ENCODE measurements around the gene MDFIC.

The MDFIC gene

GRCh38 chr7:114917211-114917839, 4.6 kb upstream of the MDFIC start:
- Mint-ChIP-seq H3K36me3 (peaks cover 25% of the 10 kb centered on the region), H3K4me3 (no peak overlapping the region), H3K9me3 (peaks cover 6% of the 10 kb centered on the region), H3K27ac (peak overlapping the region; percentile 93), H3K4me1 (peaks cover 71% of the 10 kb centered on the region)
- no peak for ATAC-seq
- no peak for DNase-seq (ENCODE audit: low spot score in 2 of 2)

GRCh38 chr7:114919587-114919986, 2.3 kb upstream of the MDFIC start:
- Mint-ChIP-seq H3K4me3 (no peak overlapping the region), H3K36me3 (peaks cover 42% of the 10 kb centered on the region), H3K9me3 (peaks cover 1% of the 10 kb centered on the region), H3K27ac (peak overlapping the region; percentile 93), H3K4me1 (peaks cover 67% of the 10 kb centered on the region)
- DNase-seq (ENCODE audit: low spot score in 2 of 2) (no peak), ATAC-seq (peak; percentile 36)

- Mint-ChIP-seq H3K36me3 (peaks cover 44% of the 10 kb centered on the region), H3K4me3 (no peak overlapping the region), H3K27ac (peak overlapping the region; percentile 99), H3K9me3 (no peaks in the 10 kb centered on the region), H3K4me1 (peaks cover 59% of the 10 kb centered on the region)
- DNase-seq (ENCODE audit: low spot score in 2 of 2) (no peak), ATAC-seq (peak; percentile 55)
Measured at GRCh38 chr7:114921631-114922025, 266 bp upstream of the MDFIC start.

- Mint-ChIP-seq H3K27ac (peak overlapping the region; percentile 99), H3K4me3 (no peak overlapping the region), H3K36me3 (peaks cover 48% of the 10 kb centered on the region), H3K4me1 (peaks cover 49% of the 10 kb centered on the region), H3K9me3 (no peaks in the 10 kb centered on the region)
- peak; percentile 54 for ATAC-seq
- DNase-seq (ENCODE audit: low spot score in 2 of 2), result peak; percentile 44 to 78
Measured at GRCh38 chr7:114922652-114923402, 933 bp downstream of the MDFIC start.

GRCh38 chr7:114923403-114923713, 1.5 kb downstream of the MDFIC start:
- no peak overlapping the region for H3K4me3 Mint-ChIP-seq
- DNase-seq (ENCODE audit: low spot score in 2 of 2) (no peak), ATAC-seq (no peak)
- no peaks in the 10 kb centered on the region for H3K9me3 Mint-ChIP-seq
- peak overlapping the region; percentile 99 for H3K27ac Mint-ChIP-seq
- H3K36me3 Mint-ChIP-seq, result peaks cover 48% of the 10 kb centered on the region
- H3K4me1 Mint-ChIP-seq, result peaks cover 43% of the 10 kb centered on the region

- H3K9me3 Mint-ChIP-seq, result no peaks in the 10 kb centered on the region
- H3K4me1 Mint-ChIP-seq, result peaks cover 35% of the 10 kb centered on the region
- peak; percentile 42 for ATAC-seq
- no peak for DNase-seq (ENCODE audit: low spot score in 2 of 2)
- H3K36me3 Mint-ChIP-seq, result peaks cover 48% of the 10 kb centered on the region
- H3K27ac Mint-ChIP-seq, result peak overlapping the region; percentile 99
- no peak overlapping the region for H3K4me3 Mint-ChIP-seq
Measured at GRCh38 chr7:114924038-114924712, 2.3 kb downstream of the MDFIC start.

- H3K4me3 Mint-ChIP-seq, result no peak overlapping the region
Measured at GRCh38 chr7:114925434-114925833, 3.5 kb downstream of the MDFIC start.

GRCh38 chr7:114928060-114928459, 6.2 kb downstream of the MDFIC start:
- H3K36me3 Mint-ChIP-seq, result peaks cover 41% of the 10 kb centered on the region
- no peak overlapping the region for H3K27ac Mint-ChIP-seq
- ATAC-seq (peak; percentile 9), DNase-seq (ENCODE audit: low spot score in 2 of 2) (no peak)
- H3K4me3 Mint-ChIP-seq, result no peak overlapping the region
- no peaks in the 10 kb centered on the region for H3K9me3 Mint-ChIP-seq
- peaks cover 31% of the 10 kb centered on the region for H3K4me1 Mint-ChIP-seq

More at GRCh38 chr7:114925434-114925833, 3.5 kb downstream of the MDFIC start:
- no peaks in the 10 kb centered on the region for H3K9me3 Mint-ChIP-seq
- peaks cover 47% of the 10 kb centered on the region for H3K36me3 Mint-ChIP-seq
- no peak for DNase-seq (ENCODE audit: low spot score in 2 of 2)
- ATAC-seq, result no peak
- peaks cover 23% of the 10 kb centered on the region for H3K4me1 Mint-ChIP-seq
- peak overlapping the region; percentile 88 for H3K27ac Mint-ChIP-seq

- Mint-ChIP-seq H3K4me1 (peaks cover 46% of the 10 kb centered on the region), H3K27ac (no peak overlapping the region), H3K4me3 (no peak overlapping the region), H3K36me3 (peaks cover 38% of the 10 kb centered on the region), H3K9me3 (no peaks in the 10 kb centered on the region)
- ATAC-seq (no peak), DNase-seq (ENCODE audit: low spot score in 2 of 2) (no peak)
Measured at GRCh38 chr7:114929570-114929969, 7.7 kb downstream of the MDFIC start.

- H3K9me3 Mint-ChIP-seq, result no peaks in the 10 kb centered on the region
- H3K4me1 Mint-ChIP-seq, result peaks cover 49% of the 10 kb centered on the region
- no peak overlapping the region for H3K27ac Mint-ChIP-seq
- no peak for ATAC-seq
- H3K4me3 Mint-ChIP-seq, result no peak overlapping the region
- H3K36me3 Mint-ChIP-seq, result peaks cover 36% of the 10 kb centered on the region
- no peak for DNase-seq (ENCODE audit: low spot score in 2 of 2)
Measured at GRCh38 chr7:114930107-114930661, 8.3 kb downstream of the MDFIC start.

GRCh38 chr7:114930829-114931655, 9.1 kb downstream of the MDFIC start:
- no peak overlapping the region for H3K4me3 Mint-ChIP-seq
- DNase-seq (ENCODE audit: low spot score in 2 of 2) (no peak), ATAC-seq (peak; percentile 71)
- H3K9me3 Mint-ChIP-seq, result no peaks in the 10 kb centered on the region
- H3K36me3 Mint-ChIP-seq, result peaks cover 32% of the 10 kb centered on the region
- H3K27ac Mint-ChIP-seq, result peak overlapping the region; percentile 92
- peaks cover 53% of the 10 kb centered on the region for H3K4me1 Mint-ChIP-seq

GRCh38 chr7:114931656-114932011, 9.7 kb downstream of the MDFIC start:
- peaks cover 30% of the 10 kb centered on the region for H3K36me3 Mint-ChIP-seq
- peak overlapping the region; percentile 92 for H3K27ac Mint-ChIP-seq
- DNase-seq (ENCODE audit: low spot score in 2 of 2) (no peak), ATAC-seq (peak; percentile 85)
- peaks cover 55% of the 10 kb centered on the region for H3K4me1 Mint-ChIP-seq
- H3K4me3 Mint-ChIP-seq, result no peak overlapping the region
- no peaks in the 10 kb centered on the region for H3K9me3 Mint-ChIP-seq

GRCh38 chr7:114932991-114933390, 11.1 kb downstream of the MDFIC start:
- Mint-ChIP-seq H3K27ac (peak overlapping the region; percentile 92), H3K9me3 (no peaks in the 10 kb centered on the region), H3K36me3 (peaks cover 25% of the 10 kb centered on the region), H3K4me3 (no peak overlapping the region), H3K4me1 (peaks cover 60% of the 10 kb centered on the region)
- ATAC-seq (no peak), DNase-seq (ENCODE audit: low spot score in 2 of 2) (no peak)

GRCh38 chr7:114933658-114934057, 11.8 kb downstream of the MDFIC start:
- peaks cover 60% of the 10 kb centered on the region for H3K4me1 Mint-ChIP-seq
- peak overlapping the region; percentile 18 for H3K27ac Mint-ChIP-seq
- H3K9me3 Mint-ChIP-seq, result no peaks in the 10 kb centered on the region
- no peak for ATAC-seq
- no peak overlapping the region for H3K4me3 Mint-ChIP-seq
- DNase-seq (ENCODE audit: low spot score in 2 of 2), result no peak
- peaks cover 25% of the 10 kb centered on the region for H3K36me3 Mint-ChIP-seq

- Mint-ChIP-seq H3K4me3 (no peak overlapping the region), H3K27ac (peak overlapping the region; percentile 18), H3K4me1 (peaks cover 60% of the 10 kb centered on the region), H3K36me3 (peaks cover 29% of the 10 kb centered on the region), H3K9me3 (no peaks in the 10 kb centered on the region)
- DNase-seq (ENCODE audit: low spot score in 2 of 2) (no peak), ATAC-seq (no peak)
Measured at GRCh38 chr7:114934086-114934485, 12.2 kb downstream of the MDFIC start.

Measured in stimulated activated effector memory CD8-positive, alpha-beta T cell treated with anti-CD3 and anti-CD28 coated beads, Interleukin-12 subunit alpha, Interleukin-12 subunit beta, amount 100 ng/mL, for 72 hours (primary cell).